Measurements from ENCODE around the gene MEIS3. TPM values are rescaled to one million over a fixed set of nuclear protein-coding genes. Genes with fewer than 3 reads are reported as not detected.

The MEIS3 gene
- total RNA-seq, 4 donors from 2014 or later = 3.8 to 10.5 (median 6.0) TPM

Other genes starting within 250 kb of the MEIS3 start
- 1 to 10 TPM in 3 of 4 donors, not detected in 1; 2.8 to 6.1 (median 4.0) TPM for gene BBC3, start 188.3 kb downstream of the MEIS3 start, total RNA-seq
- 10 to 100 TPM in 2 of 4 donors, 1 to 10 TPM in 2; 6.4 to 23.2 (median 11.4) TPM for gene CCDC9, start 163.0 kb downstream of the MEIS3 start, total RNA-seq
- 1 to 10 TPM; 1.6 to 8.4 (median 5.8) TPM for gene INAFM1, start 144.6 kb downstream of the MEIS3 start, total RNA-seq
- 10 to 100 TPM in 3 of 4 donors, 1 to 10 TPM in 1; 8.5 to 90.8 (median 22.0) TPM for gene C5AR1, start 109.7 kb downstream of the MEIS3 start, total RNA-seq
- gene C5AR2, start 87.4 kb downstream of the MEIS3 start, total RNA-seq = 10 to 100 TPM in 2 of 4 donors, 1 to 10 TPM in 2; 1.3 to 27.9 (median 8.4) TPM
- gene DHX34, start 70.2 kb downstream of the MEIS3 start, total RNA-seq = 1 to 10 TPM; 7.3 to 8.2 (median 8.1) TPM
- 1 to 10 TPM in 1 of 4 donors, under 1 TPM in 2, not detected in 1; 0.17 to 4.3 (median 0.22) TPM for gene SLC8A2, start 52.4 kb upstream of the MEIS3 start, total RNA-seq
- gene KPTN, start 64.7 kb upstream of the MEIS3 start, total RNA-seq = 1 to 10 TPM; 3.9 to 7.2 (median 4.1) TPM
- 100 to 1,000 TPM in 1 of 4 donors, 10 to 100 TPM in 3; 73.5 to 179 (median 90.9) TPM for gene NAPA, start 95.5 kb upstream of the MEIS3 start, total RNA-seq
- 1 to 10 TPM in 1 of 4 donors, under 1 TPM in 1, not detected in 2; 0.44 to 2.3 TPM for gene ZNF541, start 153.6 kb upstream of the MEIS3 start, total RNA-seq
- gene BICRA, start 189.6 kb upstream of the MEIS3 start, total RNA-seq = 10 to 100 TPM in 2 of 4 donors, 1 to 10 TPM in 2; 5.1 to 13.2 (median 8.8) TPM

All from subcutaneous adipose tissue (tissue), 4 donors.